Common myeloid progenitor, CD34-positive (primary cell): ENCODE measurements around the gene RXYLT1.

ENCODE experiments used
- CTCF ChIA-PET: fragments of 350-600 bp; sonication (Branson Sonifier 250); formaldehyde crosslinking; loops from one replicate; lab custom pipeline; 2021; ENCODE audit warnings: antibody characterized with exemption; lab: Charles Lee
- POLR2A ChIA-PET: fragments of 350-600 bp; sonication (Branson Sonifier 250); formaldehyde crosslinking; loops from one replicate; lab custom pipeline; 2021; ENCODE audit warnings: antibody characterized with exemption; lab: Charles Lee
- DNase-seq, 3 donors: peaks; one replicate each; pipeline versions ENCODE4 v3.0.0 to v3.0.0-alpha.2; 2013
- H3K27ac ChIP-seq, 2 experiments: 1 replicate in 1 of 2; 2 replicates in 1 of 2; pipeline ENCODE4 v1.7.0; 2013; ENCODE audit warnings: inconsistent platforms in 2 of 2, low read length in 2 of 2, mild to moderate bottlenecking in 2 of 2, low read depth in 1 of 2, moderate library complexity in 1 of 2; ENCODE audit not compliant: severe bottlenecking in 2 of 2, insufficient read depth in 1 of 2, poor library complexity in 1 of 2
- H3K27me3 ChIP-seq, 5 experiments: replicated peaks in 2 of 5; 1 replicate in 3 of 5; 2 replicates in 2 of 5; pipeline versions ENCODE4 v1.6.1 to v1.7.0; 2013; ENCODE audit warnings: low read length in 4 of 5, mild to moderate bottlenecking in 2 of 5, moderate library complexity in 2 of 5, inconsistent platforms in 1 of 5; ENCODE audit not compliant: insufficient read depth in 5 of 5, control insufficient read depth in 4 of 5
- H3K36me3 ChIP-seq, 4 experiments: 1 replicate in 2 of 4; 2 replicates in 2 of 4; pipeline versions ENCODE4 v1.6.1 to v1.7.0; 2013; ENCODE audit warnings: low read length in 3 of 4, control low read depth in 1 of 4, mild to moderate bottlenecking in 1 of 4; ENCODE audit not compliant: control insufficient read depth in 4 of 4, insufficient read depth in 4 of 4
- H3K4me1 ChIP-seq, 4 experiments: 1 replicate in 3 of 4; 2 replicates in 1 of 4; pipeline versions ENCODE4 v1.6.1 to v1.7.1; 2013; ENCODE audit warnings: low read length in 3 of 4, mild to moderate bottlenecking in 3 of 4, control low read depth in 1 of 4, inconsistent platforms in 1 of 4, moderate library complexity in 1 of 4; ENCODE audit not compliant: control insufficient read depth in 4 of 4, insufficient read depth in 4 of 4; ENCODE audit errors: control extremely low read depth in 1 of 4
- H3K4me3 ChIP-seq, 7 experiments: 1 replicate in 4 of 7; 2 replicates in 3 of 7; pipeline versions ENCODE4 v1.5.1 to v1.7.0; 2013; ENCODE audit warnings: mild to moderate bottlenecking in 7 of 7, low read length in 6 of 7, moderate library complexity in 6 of 7, inconsistent platforms in 2 of 7, low read depth in 2 of 7, control low read depth in 1 of 7; ENCODE audit not compliant: insufficient read depth in 4 of 7, control insufficient read depth in 1 of 7; ENCODE audit errors: extremely low read depth in 1 of 7
- H3K9me3 ChIP-seq, 5 experiments: 1 replicate in 4 of 5; 2 replicates in 1 of 5; pipeline versions ENCODE4 v1.6.1 to v1.7.1; 2013; ENCODE audit warnings: low read length in 4 of 5, mild to moderate bottlenecking in 2 of 5, inconsistent platforms in 1 of 5, low read depth in 1 of 5, moderate library complexity in 1 of 5; ENCODE audit not compliant: control insufficient read depth in 4 of 5, insufficient read depth in 2 of 5; ENCODE audit errors: control extremely low read depth in 1 of 5
- WGBS: methylation state at CpG from one replicate; pipeline ENCODE4 v1.1.5; 2013; ENCODE audit not compliant: insufficient coverage; 5-methylcytosine and 5-hydroxymethylcytosine counted together

Gene RXYLT1

DNA sequence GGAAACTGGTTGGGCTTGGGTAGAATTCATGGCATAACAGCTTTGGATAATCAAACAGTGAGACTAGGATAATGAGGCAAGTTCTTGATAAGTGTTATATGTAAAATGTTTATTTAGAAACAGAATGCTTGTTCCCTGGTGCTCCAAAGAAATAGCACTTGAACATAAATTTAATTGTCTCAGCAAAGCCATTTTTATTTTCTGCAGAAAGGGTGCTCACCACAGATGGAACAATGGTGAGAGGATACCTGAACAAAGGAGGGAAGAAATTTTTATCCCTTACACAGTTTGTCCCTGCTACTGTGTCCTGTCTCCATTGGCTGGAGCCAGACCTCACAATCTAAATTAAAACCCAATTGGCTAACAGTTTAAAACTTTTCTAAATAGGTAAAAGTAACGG, 9.3 kb upstream of the RXYLT1 start:
- POLR2A ChIA-PET: no interaction called here
- no peak overlapping the region for H3K27ac ChIP-seq
- H3K36me3 ChIP-seq: no peaks in the 10 kb centered on the region
- CTCF ChIA-PET: interaction anchor here (1.3 to 1.6 kb wide), 2 partner anchors 97 to 665 kb away, joined by 3 to 4 read pairs; no protein-coding TSS in a partner anchor
- DNase-seq: no peak
- H3K4me1 ChIP-seq: no peaks in the 10 kb centered on the region
- H3K9me3 ChIP-seq: peaks cover 0 to 11% (median 0%) of the 10 kb centered on the region in 5 experiments
- H3K4me3 ChIP-seq: no peak overlapping the region
- WGBS: 88% methylated on average over 1 of the region's 1 CpG
- H3K27me3 ChIP-seq: no peaks in the 10 kb centered on the region

DNA sequence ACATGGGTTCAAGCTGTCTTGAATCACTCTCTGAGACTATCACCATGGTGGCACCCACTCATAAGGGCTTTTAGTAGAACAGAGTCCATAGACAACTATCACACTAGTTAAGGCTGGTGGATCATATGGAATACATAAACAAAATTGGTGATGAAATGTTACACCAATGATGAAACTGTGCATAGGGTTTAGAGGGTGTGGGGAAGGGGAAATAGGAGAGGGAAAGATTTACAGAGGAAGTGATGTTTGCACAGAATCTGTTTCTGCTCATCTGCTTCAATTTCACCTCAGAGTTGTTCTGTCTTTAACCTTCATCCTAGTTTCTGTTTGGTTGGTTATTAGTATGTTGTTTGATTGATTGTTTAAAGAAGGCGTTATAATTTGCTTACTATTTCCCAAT, 2.4 kb upstream of the RXYLT1 start:
- no peaks in the 10 kb centered on the region for H3K27me3 ChIP-seq
- H3K9me3 ChIP-seq: no peaks in the 10 kb centered on the region
- WGBS: no CpG with 5 or more reads among the region's 1 CpG
- H3K4me3 ChIP-seq: no peak overlapping the region
- H3K27ac ChIP-seq: no peak overlapping the region
- H3K4me1 ChIP-seq: peaks cover 2 to 17% (median 11%) of the 10 kb centered on the region in 4 experiments
- H3K36me3 ChIP-seq: peaks cover 0 to 2% (median 0%) of the 10 kb centered on the region in 4 experiments
- DNase-seq: no peak
- POLR2A ChIA-PET: no interaction called here
- CTCF ChIA-PET: interaction anchor here (1.0 to 1.5 kb wide), 2 partner anchors 11 to 12 kb away, joined by 3 to 4 read pairs; no protein-coding TSS in a partner anchor

DNA sequence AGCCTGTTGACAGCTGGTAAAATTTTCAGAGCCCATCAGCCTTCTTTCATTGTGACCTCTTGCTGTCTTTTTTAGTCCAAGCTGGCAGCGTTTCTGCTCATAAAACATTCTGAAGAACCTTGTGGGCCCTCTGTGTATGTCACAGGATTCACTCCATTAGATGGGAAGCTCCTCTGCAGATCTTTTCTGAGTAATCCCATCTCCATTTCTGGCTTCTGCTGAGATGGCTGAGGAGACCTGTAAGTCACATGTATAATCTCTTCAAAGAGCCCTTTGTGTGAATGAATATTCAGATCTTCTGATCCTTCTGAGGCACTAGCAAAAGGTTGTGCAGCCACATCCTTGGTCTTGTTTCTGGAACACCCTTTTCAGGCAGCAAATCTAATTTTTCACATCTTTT, 2.8 kb downstream of the RXYLT1 start:
- H3K4me1 ChIP-seq: peaks cover 2 to 17% (median 11%) of the 10 kb centered on the region in 4 experiments
- ChIA-PET POLR2A (no interaction called here), CTCF (interaction anchor here (1.0 kb wide), 1 partner anchor 16 kb away, joined by 3 read pairs; no protein-coding TSS in a partner anchor)
- peaks cover 10 to 36% (median 17%) of the 10 kb centered on the region in 4 experiments for H3K36me3 ChIP-seq
- 100% methylated on average over 1 of the region's 1 CpG for WGBS
- DNase-seq: no peak
- no peak overlapping the region for H3K27ac ChIP-seq
- no peaks in the 10 kb centered on the region for H3K9me3 ChIP-seq
- H3K27me3 ChIP-seq: no peaks in the 10 kb centered on the region
- H3K4me3 ChIP-seq: no peak overlapping the region

DNA sequence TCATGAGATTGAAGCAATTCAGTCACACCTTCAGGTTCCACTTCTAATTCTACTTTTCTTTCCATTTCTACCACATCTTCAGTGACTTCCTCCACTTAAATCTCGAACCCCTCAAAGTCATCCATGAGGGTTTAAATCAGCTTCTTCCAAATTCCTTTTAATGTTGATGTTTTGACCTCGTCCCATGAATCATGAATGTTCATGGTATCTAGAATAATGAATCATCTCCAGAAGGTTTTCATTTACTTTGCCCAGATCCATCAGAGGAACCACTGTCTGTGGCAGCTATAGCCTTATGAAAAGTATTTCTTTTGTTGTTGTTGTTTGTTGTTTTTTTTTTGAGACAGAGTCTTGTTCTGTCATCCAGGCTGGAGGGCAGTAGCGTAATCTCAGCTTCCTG, 7.6 kb downstream of the RXYLT1 start:
- Histone ChIP-seq H3K27ac (no peak overlapping the region), H3K4me1 (no peaks in the 10 kb centered on the region), H3K9me3 (no peaks in the 10 kb centered on the region), H3K4me3 (no peak overlapping the region), H3K27me3 (no peaks in the 10 kb centered on the region), H3K36me3 (peaks cover 17 to 63% (median 34%) of the 10 kb centered on the region in 4 experiments)
- no CpG with 5 or more reads among the region's 3 CpGs for WGBS
- ChIA-PET CTCF (interaction anchor here (5.1 kb wide), 1 partner anchor 14 kb away, joined by 36 read pairs; no protein-coding TSS in a partner anchor), POLR2A (no interaction called here)
- no peak for DNase-seq

DNA sequence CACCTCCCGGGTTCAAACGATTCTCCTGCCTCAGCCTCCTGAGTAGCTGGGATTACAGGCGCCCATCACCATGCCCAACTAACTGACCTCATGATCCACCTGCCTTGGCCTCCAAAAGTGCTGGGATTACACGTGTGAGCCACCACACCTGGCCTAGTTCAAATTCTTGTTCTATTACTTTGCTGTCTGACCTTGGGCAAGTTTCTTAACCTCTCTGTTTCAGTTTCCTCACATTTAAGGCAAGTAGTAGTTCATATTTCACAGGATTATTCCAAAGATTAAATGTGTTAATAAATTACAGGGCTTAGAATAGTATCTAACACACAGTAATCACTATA, 10.9 kb downstream of the RXYLT1 start:
- Histone ChIP-seq H3K36me3 (peaks cover 6 to 48% (median 24%) of the 10 kb centered on the region in 4 experiments), H3K4me3 (no peak overlapping the region), H3K9me3 (no peaks in the 10 kb centered on the region), H3K4me1 (no peaks in the 10 kb centered on the region), H3K27me3 (no peaks in the 10 kb centered on the region), H3K27ac (no peak overlapping the region)
- ChIA-PET POLR2A (no interaction called here), CTCF (interaction anchor here (5.1 kb wide), 1 partner anchor 10 kb away, joined by 36 read pairs; no protein-coding TSS in a partner anchor)
- WGBS: 98% methylated on average over 4 of the region's 4 CpGs
- DNase-seq: no peak

DNA sequence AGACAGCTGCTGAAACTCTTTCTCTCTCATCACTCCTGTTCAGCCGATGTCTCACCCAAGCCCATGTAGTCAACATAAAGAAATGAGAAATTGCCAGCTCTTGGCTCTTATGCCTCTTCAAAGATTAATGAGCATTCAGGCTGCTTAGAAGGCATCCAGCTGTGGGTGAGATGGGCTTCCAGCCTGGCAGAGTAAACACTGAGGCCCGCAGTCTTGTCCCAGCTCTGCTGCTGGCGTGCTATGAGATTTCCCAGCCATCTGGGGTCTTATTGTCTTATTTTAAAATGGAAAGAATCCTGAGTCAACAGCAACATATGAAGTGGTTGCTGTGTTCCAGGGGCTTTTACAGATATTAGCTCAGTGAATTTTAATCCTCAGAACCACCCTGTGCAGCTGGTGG, 12.6 kb downstream of the RXYLT1 start:
- H3K9me3 ChIP-seq: no peaks in the 10 kb centered on the region
- WGBS: 95% methylated on average over 3 of the region's 3 CpGs
- H3K4me3 ChIP-seq: no peak overlapping the region
- no peaks in the 10 kb centered on the region for H3K27me3 ChIP-seq
- H3K36me3 ChIP-seq: peaks cover 3 to 38% (median 20%) of the 10 kb centered on the region in 4 experiments
- ChIA-PET CTCF (interaction anchor here (0.9 to 5.1 kb wide), 3 partner anchors 9 to 26 kb away, joined by 3 to 36 read pairs (median 3); no protein-coding TSS in a partner anchor), POLR2A (no interaction called here)
- no peaks in the 10 kb centered on the region for H3K4me1 ChIP-seq
- DNase-seq: no peak
- no peak overlapping the region for H3K27ac ChIP-seq

DNA sequence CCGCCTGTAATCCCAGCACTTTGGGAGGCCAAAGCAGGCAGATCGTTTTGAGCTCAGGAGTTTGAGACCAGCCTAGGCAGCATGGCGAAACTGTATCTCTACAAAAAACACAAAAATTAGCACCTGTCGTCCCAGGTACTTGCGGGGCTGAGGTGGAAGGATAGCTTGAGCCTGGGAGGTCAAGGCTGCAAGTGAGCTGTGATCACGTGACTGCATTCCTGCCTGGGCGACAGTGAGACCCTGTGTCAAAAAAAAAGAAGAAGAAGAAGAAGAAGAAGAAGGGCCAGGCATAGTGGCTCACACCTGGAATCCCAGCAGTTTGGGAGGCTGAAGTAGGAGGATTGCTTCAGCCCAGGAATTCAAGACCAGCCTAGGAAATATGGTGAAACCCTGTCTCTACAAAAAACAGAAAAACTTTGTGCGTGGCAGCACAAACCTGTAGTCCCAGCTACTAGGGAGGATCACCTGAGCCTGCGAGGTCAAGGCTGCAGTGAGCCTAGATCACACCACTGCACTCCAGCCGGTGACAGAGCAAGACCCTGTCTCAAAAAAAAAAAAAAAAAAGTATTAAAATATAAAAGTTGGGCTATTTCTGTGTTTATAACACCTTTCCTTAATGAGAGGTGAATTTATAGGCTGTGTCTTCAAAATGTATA, 15.5 kb downstream of the RXYLT1 start:
- no peaks in the 10 kb centered on the region for H3K9me3 ChIP-seq
- ChIA-PET CTCF (no interaction called here), POLR2A (no interaction called here)
- no peak overlapping the region for H3K27ac ChIP-seq
- no peaks in the 10 kb centered on the region for H3K27me3 ChIP-seq
- 100% methylated on average over 7 of the region's 10 CpGs for WGBS
- no peaks in the 10 kb centered on the region for H3K4me1 ChIP-seq
- H3K4me3 ChIP-seq: no peak overlapping the region
- H3K36me3 ChIP-seq: peaks cover 0 to 22% (median 11%) of the 10 kb centered on the region in 4 experiments
- no peak for DNase-seq
